Sigmoid colon (tissue), 7 donors: ENCODE measurements around the gene MTMR1. TPM values are rescaled to one million over a fixed set of nuclear protein-coding genes. Genes with fewer than 3 reads are reported as not detected.
A peak's percentile ranks its signal among the peaks of the same experiment; 100 is the strongest.

ENCODE experiments used
- DNase-seq: peaks from one replicate; pipeline ENCODE4 v3.0.0-alpha.2; 2019
- H3K27ac ChIP-seq, 4 donors: fragments of 200-600 bp; sonication (generic); one replicate each; pipeline ENCODE4 v1.5.1; 2016 to 2019; ENCODE audit warnings: mild to moderate bottlenecking in 1 of 4
- H3K27me3 ChIP-seq, 3 donors: fragments of 200-600 bp; sonication (generic); one replicate each; pipeline ENCODE4 v1.5.1; 2019; ENCODE audit warnings: mild to moderate bottlenecking in 1 of 3
- H3K36me3 ChIP-seq, 4 donors: fragments of 200-600 bp; sonication (generic); one replicate each; pipeline ENCODE4 v1.5.1; 2016 to 2019
- H3K4me1 ChIP-seq, 4 donors: fragments of 200-600 bp; sonication (generic); one replicate each; pipeline ENCODE4 v1.5.1; 2017 to 2019
- H3K4me3 ChIP-seq, 4 donors: fragments of 200-600 bp; sonication (generic); one replicate each; pipeline ENCODE4 v1.5.1; 2017 to 2019; ENCODE audit warnings: mild to moderate bottlenecking in 2 of 4, moderate library complexity in 1 of 4
- H3K9me3 ChIP-seq, 4 donors: fragments of 200-600 bp in 3 of 4; sonication (generic) in 3 of 4; one replicate each; pipeline versions ENCODE4 v1.5.1 to v1.6.1; 2013 to 2019
- CTCF ChIP-seq, 4 experiments: fragments of 450-650 bp in 3 of 4; fragments of 200-600 bp in 1 of 4; IDR thresholded peaks; one replicate each; pipeline ENCODE4 v1.5.1; 2016 to 2019; ENCODE audit warnings: antibody characterized with exemption in 4 of 4, mild to moderate bottlenecking in 3 of 4, moderate library complexity in 2 of 4
- EP300 ChIP-seq, 4 donors: sonication (generic); formaldehyde crosslinking; IDR thresholded peaks; one replicate each; pipeline ENCODE4 v1.6.1; 2017; ENCODE audit warnings: antibody characterized with exemption in 4 of 4
- POLR2A ChIP-seq, 2 donors: fragments of 450-650 bp; IDR thresholded peaks; one replicate each; pipeline ENCODE4 v1.6.1; 2016; ENCODE audit warnings: antibody characterized with exemption in 2 of 2, mild to moderate bottlenecking in 2 of 2, moderate library complexity in 2 of 2
- POLR2AphosphoS5 ChIP-seq, 4 donors: sonication (generic); formaldehyde crosslinking; IDR thresholded peaks; one replicate each; pipeline ENCODE4 v1.6.1; 2017; ENCODE audit warnings: antibody characterized with exemption in 4 of 4
- WGBS, 2 donors: extraction: QIAGEN DNeasy Blood & Tissue Kit; methylation state at CpG; one replicate each; pipeline ENCODE4 v1.1.7; 2013; 5-methylcytosine and 5-hydroxymethylcytosine counted together
- intact Hi-C: fragments of 100-400 bp; cut with DNase I; formaldehyde crosslinking; loops from one replicate; pipeline ENCODE4 v1.15.1; 2023
- polyA plus RNA-seq, 3 donors: library from polyadenylated mRNA; stranded (reverse); fragments of 200-250 nt; gene quantifications; one replicate each; pipeline ENCODE4 v1.2.3, GENCODE V29; 2013
- total RNA-seq, 4 donors: library from RNA; depleted of rRNA; stranded (reverse); fragments of >200 nt; gene quantifications; one replicate each; pipeline ENCODE4 v1.1.0, GENCODE V29; 2016
- donor health status: healthy with polysubstance abuse.
- donor health status: Bipolar disorder and iron deficiency.
- donor health status: healthy.

MTMR1 gene
- total RNA-seq, result 10 to 100 TPM in 3 of 4 donors, 1 to 10 TPM in 1; 10.0 to 27.0 (median 17.4) TPM
- 10 to 100 TPM in 1 of 3 donors, 1 to 10 TPM in 2; 6.0 to 12.0 (median 6.5) TPM for polyA plus RNA-seq

- TF ChIP-seq CTCF (IDR thresholded peaks at IDR 0.05), result no peak
- TF ChIP-seq POLR2A (IDR thresholded peaks at IDR 0.05), result no peak
- TF ChIP-seq POLR2AphosphoS5 (IDR thresholded peaks at IDR 0.05), result peak in 1 of 4 donors; percentile 27
- TF ChIP-seq EP300 (IDR thresholded peaks at IDR 0.05), result no peak
- Histone ChIP-seq H3K4me3 (peak within 1 kb of the TSS; percentile 41 to 64 (median 59)), H3K27ac (peak within 1 kb of the TSS; percentile 81 to 86 (median 84)), H3K9me3 (no peaks in the 10 kb centered on the region), H3K36me3 (no peaks in the 10 kb centered on the region), H3K4me1 (peaks cover 0 to 6% (median 0%) of the 10 kb centered on the region in 4 donors), H3K27me3 (no peaks in the 10 kb centered on the region)
- WGBS, 2 donors, result 1% methylated on average over 92 of the region's 92 CpGs
- peak; percentile 67 for DNase-seq
- intact Hi-C loops, result loop anchor here (10.0 kb wide), 1 partner anchor 328 kb away; the partner anchor contains the start of gene MAMLD1
These were observed at the start of gene MTMR1 for GRCh38 chrX:150692831-150693724. Gene MTMR1, plus strand, starts transcription at chrX:150693396. Its CDS starts 135 bp downstream, at chrX:150693531.

GRCh38 chrX:150643958-150644357 is 49.2 kb upstream of the MTMR1 start:
- no peak for DNase-seq
- WGBS, 2 donors, result 85 to 95% methylated on average over 2 of the region's 2 CpGs
- no peaks in the 10 kb centered on the region for H3K27me3 ChIP-seq
- H3K9me3 ChIP-seq, result no peaks in the 10 kb centered on the region
- H3K4me3 ChIP-seq, result no peak overlapping the region
- TF ChIP-seq POLR2A (IDR thresholded peaks at IDR 0.05) (no peak), POLR2AphosphoS5 (IDR thresholded peaks at IDR 0.05) (no peak), EP300 (IDR thresholded peaks at IDR 0.05) (no peak), CTCF (IDR thresholded peaks at IDR 0.05) (no peak)
- peaks cover 0 to 32% (median 2%) of the 10 kb centered on the region in 4 donors for H3K36me3 ChIP-seq
- H3K27ac ChIP-seq, result no peak overlapping the region
- H3K4me1 ChIP-seq, result no peaks in the 10 kb centered on the region
- intact Hi-C loops, result no loop called here

GRCh38 chrX:150644422-150644821 is 48.8 kb upstream of the MTMR1 start:
- intact Hi-C loops, result no loop called here

GRCh38 chrX:150647331-150647730 is 45.9 kb upstream of the MTMR1 start:
- WGBS, 2 donors, result 89 to 91% methylated on average over 5 of the region's 5 CpGs
- intact Hi-C loops, result no loop called here

More at GRCh38 chrX:150644422-150644821, 48.8 kb upstream of the MTMR1 start:
- 89 to 93% methylated on average over 4 of the region's 4 CpGs for WGBS, 2 donors
- H3K9me3 ChIP-seq, result no peaks in the 10 kb centered on the region
- no peak overlapping the region for H3K27ac ChIP-seq
- H3K4me1 ChIP-seq, result no peaks in the 10 kb centered on the region
- H3K36me3 ChIP-seq, result peaks cover 0 to 32% (median 2%) of the 10 kb centered on the region in 4 donors
- H3K27me3 ChIP-seq, result no peaks in the 10 kb centered on the region
- TF ChIP-seq EP300 (IDR thresholded peaks at IDR 0.05), result no peak
- no peak for TF ChIP-seq CTCF (IDR thresholded peaks at IDR 0.05)
- TF ChIP-seq POLR2A (IDR thresholded peaks at IDR 0.05), result no peak
- TF ChIP-seq POLR2AphosphoS5 (IDR thresholded peaks at IDR 0.05), result no peak
- H3K4me3 ChIP-seq, result no peak overlapping the region
- no peak for DNase-seq

More at GRCh38 chrX:150647331-150647730, 45.9 kb upstream of the MTMR1 start:
- no peaks in the 10 kb centered on the region for H3K27me3 ChIP-seq
- no peak for DNase-seq
- no peaks in the 10 kb centered on the region for H3K9me3 ChIP-seq
- H3K36me3 ChIP-seq, result peaks cover 0 to 14% (median 0%) of the 10 kb centered on the region in 4 donors
- TF ChIP-seq POLR2A (IDR thresholded peaks at IDR 0.05) (no peak), CTCF (IDR thresholded peaks at IDR 0.05) (no peak), POLR2AphosphoS5 (IDR thresholded peaks at IDR 0.05) (no peak)
- no peak overlapping the region for H3K4me3 ChIP-seq
- H3K27ac ChIP-seq, result no peak overlapping the region
- H3K4me1 ChIP-seq, result no peaks in the 10 kb centered on the region
